Anterior cingulate cortex (tissue), 58 donors: Measurements from ENCODE around the gene TMED9.
"Not testable (repeated sequence)": the region's sequence is repeated elsewhere in the genome, so short reads cannot be mapped to it uniquely, and the experiment has no call there.

ENCODE experiments used
- DNase-seq, 58 donors: peaks; one replicate each; lab custom pipeline; 2025; lab: John Stamatoyannopoulos, UW

The TMED9 gene

DNA sequence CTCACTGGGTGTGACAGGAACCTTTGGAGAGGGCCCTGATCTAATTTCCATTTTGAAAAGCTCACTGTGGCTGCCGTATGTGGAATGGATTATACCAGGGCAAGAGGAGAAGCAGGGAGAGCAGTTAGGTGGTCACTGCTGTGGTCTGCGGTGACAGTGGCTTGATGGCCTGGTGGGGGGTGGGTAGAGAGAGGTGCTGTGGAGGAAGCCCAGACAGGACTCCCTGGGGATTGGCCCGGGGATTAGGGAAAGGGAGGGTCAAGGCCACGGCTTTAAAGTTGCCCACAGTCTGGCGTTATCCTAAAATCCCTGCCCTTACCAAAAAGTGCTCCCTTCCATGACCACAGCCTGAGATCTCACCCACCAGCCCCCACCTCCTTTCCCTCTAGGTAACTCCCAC is 12.7 kb downstream of the TMED9 start:
- DNase-seq = no peak

DNA sequence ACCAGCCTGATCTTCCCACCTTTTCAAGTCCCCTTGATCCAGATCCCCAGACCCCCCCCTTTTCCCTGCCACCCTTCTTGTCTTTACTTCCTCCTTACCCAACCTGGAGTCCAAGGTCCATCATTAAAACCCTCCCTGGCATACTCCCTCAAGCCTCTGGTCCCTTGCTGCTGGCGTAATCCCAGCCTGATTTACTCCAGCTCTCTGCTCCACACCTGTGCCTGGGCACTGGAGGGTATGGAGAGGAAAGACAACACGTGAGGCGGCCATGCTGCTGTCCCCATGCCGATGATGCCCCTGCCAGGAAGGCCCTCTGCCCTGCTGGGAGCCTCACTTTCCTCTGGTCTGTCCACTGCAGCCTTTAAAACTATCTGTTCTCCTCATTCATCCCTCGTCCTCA is 13.1 kb downstream of the TMED9 start:
- DNase-seq = no peak

DNA sequence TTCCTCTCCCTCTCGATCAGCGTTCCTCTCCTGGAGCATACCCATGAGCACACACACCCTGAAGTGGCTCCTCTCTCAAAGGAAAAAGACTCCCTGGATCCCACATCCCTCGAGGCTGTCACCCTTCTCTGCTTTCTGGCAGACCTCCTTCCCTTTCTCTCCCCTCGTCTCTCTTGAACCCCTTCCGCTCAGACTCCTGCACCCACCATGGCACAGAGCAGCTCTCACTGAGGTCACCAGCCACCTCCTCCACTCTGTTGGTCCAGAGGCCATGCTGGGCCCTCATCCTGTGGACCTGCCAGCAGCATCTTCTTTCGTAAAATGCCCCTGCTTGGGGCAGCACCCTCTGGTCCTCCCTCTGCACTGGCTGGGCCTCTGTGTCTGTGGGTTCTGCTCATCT is 13.7 kb downstream of the TMED9 start:
- no peak for DNase-seq

DNA sequence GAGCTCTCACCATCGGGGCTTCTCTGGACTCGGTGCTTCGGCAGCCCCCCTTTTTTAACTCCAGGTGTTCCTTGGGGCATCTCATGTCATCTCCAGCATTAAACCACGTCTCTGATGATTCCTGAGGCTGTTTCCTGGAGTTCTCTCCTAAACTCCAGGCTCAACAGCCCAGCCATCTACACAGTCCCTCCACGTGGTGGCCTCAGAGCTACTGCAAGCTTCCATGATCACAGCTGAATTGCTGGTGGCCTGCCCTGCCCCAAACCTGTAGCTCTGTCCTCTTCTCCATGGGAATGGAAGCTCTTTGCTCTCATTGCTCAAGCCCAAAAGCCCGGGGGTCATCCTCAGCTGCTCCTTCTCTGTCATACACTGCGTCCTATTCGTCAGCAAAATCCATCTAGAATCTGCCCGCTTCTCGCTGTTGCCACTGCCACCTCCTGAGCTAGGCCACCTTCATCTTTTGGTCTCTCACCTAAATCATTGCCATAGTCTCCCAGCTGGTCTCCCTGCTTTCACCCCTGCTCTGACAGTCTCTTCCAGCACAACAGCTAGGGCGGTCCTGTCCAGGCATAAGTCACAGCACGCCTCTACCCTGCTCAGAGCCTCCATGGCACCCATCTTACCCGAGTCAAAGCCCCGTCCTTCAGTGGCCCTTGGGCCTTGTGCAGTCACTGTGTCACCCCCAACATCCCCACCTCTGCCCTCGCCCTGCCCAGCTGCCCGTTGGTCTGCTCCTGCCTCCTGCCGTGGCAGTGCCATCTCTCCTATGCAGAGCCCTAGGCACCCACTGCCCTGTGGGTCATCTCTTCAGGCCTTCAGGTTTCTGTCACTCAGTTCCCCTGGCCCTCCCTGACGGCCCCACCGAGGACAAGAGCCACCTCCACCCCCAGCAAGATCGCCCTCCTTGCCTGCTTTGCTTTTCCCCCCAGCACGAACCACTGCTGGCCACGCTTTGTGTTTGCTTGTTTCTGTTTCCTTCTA is 14.4 kb downstream of the TMED9 start:
- DNase-seq = no peak

DNA sequence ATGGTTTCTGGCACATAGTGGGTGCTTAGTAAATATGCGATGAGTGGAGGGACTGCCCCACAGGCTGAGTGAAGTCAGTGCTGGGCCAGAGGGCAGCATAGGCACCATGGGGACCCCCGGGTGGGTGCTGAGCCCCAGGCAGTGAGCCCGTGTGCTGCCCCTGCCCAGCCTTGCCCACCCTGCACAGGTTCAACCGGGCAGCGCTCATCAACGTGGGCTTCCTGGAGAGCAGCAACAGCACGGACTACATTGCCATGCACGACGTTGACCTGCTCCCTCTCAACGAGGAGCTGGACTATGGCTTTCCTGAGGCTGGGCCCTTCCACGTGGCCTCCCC is 15.1 kb downstream of the TMED9 start:
- DNase-seq = no peak

DNA sequence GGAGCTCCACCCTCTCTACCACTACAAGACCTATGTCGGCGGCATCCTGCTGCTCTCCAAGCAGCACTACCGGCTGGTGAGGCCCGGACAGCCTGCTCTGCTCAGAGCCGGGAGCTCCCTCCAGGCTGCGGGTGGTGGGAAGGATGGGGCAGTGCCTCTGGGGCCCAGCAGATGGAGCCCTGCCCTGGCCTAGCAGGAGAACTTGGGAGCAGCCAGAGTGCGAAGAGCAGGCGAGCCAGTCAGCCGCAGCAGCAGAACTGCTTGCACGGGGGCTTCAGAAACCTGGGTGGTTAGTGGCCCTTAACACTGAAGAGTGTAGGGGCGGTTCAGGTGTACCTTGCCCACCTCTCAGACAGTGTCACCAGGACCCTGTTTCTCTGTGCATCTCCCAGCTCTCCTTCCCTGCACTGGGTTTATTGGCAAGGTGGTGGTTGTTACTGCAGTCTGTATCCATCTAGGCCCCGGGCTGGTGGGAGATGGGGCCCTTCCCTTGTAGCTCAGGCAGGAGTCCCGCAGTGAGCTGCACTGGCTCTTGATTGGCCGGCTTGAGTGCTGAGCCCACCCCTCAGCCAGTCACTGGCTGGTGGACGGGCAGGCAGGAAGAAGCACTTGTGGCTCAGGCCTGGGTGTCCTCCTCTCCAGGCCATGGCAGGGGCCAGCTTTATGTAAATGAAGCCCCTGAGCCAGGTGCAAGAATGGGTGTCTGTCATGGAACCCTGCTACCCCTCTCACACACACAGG is 15.6 kb downstream of the TMED9 start:
- peak in 55 of 58 donors; percentile 10 to 90 (median 55) for DNase-seq

DNA sequence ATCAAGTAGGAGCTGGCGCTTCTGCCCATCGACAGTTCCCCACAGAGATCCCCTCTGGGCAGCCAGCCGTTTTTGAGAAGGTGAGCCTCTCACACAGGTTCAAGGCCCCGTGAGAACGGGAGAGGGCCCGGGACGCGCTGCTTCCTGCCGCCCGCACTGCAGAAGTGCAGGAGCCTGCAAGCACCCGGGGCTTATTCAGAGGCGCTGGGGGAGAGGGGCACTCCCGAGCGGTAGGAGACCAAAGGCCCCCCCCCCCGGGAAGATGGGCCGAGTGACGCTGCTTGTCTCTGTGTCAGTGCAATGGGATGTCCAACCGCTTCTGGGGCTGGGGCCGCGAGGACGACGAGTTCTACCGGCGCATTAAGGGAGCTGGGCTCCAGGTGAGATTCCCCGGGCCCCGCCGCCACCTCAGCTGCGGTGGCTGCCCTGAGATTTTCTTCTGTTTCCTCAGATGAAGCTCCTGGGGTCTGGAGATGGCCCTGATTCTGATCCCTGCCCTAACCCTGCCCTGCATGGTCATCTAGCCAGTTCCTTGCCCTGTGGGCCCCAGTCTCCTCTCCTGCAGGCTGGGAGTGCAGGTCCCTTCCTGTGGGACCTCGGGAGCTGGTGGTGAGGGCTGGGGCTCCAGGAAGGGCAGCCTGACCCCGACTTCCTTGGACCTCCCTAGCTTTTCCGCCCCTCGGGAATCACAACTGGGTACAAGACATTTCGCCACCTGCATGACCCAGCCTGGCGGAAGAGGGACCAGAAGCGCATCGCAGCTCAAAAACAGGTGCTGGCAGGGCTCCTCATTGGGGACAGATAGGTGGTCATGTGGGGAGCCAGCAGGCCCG is 16.5 kb downstream of the TMED9 start:
- DNase-seq = no peak

DNA sequence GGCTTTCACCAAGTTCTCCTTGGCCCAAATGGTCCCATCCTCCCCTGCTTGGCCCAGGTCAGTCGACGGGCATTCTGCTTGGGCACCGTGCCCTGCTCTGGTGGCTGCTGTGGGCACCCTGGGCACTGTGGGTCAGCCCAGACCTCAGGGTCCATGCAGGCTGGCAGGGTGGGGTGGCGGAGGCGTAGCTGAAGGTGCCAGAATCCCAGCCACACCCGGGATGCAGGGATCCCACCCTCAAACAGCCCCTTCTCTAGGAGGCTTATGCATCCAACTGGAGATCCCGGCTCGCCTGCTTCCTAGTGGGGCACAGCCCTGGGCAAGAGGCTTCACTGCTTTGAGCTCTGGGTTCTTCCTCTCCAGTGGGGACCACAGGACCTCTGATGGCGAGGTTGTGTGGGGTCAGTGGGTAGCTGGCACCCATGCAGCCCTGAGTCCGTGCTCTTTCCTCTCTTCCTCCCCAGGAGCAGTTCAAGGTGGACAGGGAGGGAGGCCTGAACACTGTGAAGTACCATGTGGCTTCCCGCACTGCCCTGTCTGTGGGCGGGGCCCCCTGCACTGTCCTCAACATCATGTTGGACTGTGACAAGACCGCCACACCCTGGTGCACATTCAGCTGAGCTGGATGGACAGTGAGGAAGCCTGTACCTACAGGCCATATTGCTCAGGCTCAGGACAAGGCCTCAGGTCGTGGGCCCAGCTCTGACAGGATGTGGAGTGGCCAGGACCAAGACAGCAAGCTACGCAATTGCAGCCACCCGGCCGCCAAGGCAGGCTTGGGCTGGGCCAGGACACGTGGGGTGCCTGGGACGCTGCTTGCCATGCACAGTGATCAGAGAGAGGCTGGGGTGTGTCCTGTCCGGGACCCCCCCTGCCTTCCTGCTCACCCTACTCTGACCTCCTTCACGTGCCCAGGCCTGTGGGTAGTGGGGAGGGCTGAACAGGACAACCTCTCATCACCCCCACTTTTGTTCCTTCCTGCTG is 17.4 kb downstream of the TMED9 start:
- no peak for DNase-seq

DNA sequence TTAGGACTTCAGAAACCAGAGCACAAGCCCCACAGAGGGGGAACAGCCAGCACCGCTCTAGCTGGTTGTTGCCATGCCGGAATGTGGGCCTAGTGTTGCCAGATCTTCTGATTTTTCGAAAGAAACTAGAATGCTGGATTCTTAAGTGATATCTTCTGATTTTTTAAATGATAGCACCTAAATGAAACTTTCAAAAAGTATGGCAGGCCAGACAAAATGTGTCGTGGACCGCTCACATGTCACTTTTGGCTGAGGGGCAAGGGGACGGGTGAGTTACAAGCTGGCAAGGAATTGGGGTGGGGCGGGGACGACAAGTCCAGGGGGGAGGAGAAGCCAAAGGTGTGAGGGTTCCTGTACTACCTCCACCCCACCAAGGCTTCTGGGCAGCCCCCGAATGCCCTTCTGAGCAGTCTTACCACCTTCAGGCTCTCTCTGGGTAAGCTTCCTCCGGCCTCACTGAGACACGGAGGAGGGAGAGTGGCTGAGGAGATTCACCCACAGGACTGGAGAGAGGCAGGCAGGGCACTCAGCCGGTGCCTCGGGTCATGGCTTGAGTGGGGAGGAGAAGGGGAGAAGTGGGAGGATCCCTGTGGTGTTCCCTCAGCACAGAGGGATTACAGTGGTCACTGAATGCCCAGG is 18.2 kb downstream of the TMED9 start:
- DNase-seq = no peak

DNA sequence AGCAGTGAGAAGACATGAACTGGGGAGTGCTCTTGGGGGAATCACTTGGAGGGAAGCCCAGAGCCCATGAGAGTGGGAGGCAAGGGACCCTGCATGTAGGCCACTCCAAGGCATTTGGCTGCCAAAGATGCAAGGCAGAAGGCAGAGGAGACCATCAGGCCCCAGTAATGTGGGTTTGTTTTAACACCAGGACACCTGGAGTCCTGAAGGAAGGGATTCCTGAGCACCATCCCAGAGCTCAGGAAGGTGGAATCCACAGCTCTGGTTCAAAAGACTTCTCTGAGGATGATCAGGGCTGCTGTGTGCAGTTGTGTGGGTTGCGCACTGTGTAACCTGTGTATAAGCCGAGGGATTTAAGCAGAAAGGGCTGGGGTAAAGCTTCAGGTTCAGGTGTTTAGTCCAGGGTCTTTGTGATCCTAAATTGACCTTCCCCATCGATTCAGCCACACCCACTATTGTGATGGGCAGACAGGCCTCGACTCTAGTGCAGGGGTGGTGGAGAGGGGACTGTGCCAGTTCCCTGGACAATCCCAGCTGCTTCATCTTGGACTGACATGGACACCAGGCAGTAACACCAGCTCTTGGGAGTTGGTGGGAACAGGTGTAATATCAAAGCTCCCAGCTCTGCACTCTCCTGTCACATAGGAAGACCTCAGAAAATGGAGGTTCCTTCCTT is 18.9 kb downstream of the TMED9 start:
- no peak for DNase-seq

DNA sequence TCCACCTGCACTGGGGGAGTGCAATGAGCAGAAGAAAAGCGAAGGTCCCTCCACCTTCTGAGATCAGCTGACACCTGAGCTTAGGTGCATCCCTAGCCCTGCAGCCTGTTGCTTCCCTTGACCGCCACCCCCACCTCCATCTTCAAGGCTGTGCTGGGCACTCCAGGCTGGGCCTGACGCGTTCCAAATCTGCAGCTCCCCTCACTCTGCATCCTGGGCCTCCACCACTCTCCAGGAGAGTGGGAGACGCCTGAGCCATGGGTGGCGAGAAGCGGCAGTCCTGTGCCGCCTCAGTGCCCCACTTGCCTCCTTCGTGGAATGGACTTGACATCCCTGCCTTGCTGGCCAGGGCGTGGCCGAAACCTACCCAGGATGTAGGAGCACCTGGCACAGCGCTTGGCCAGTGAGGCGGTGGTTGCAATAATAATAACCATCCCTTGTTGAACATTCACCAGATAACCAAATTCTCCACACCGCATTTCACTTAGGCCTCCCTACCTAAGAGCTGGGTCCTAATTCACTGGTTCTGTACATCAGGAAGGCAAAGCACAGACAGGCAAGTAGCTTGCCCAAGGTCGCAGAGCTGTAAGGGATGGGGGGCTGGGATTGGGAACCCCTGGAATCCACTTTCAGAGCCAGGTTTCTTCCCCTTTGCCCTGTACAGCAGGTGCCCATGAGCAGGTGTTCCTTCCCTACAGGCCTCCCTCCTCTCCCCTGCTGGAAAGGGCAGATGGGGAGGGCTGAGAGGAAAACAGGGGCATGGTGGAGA is 19.6 kb downstream of the TMED9 start:
- no peak for DNase-seq

DNA sequence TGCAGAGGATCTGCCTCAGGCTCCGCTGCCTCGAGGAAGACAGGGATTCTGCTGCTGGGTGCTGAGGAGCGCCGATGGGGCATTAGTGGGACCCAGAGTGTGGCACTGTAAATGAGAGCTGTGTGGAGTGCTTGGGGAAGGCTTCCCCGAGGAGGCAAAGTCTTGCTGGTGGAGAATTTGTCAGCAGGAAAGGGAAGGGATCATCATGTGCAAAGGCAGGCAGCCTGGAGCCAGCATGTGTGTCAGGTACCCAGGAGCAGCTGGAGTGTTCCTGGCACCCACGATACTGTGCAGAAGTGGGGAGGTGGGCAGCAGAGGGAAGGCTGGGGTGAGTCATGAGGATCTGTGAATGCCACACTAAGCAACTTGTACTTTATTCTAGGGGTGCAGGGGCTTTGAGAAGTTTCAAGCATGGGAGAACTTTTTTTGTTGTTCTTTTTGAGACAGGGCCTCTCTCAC is 20.2 kb downstream of the TMED9 start:
- DNase-seq = peak in 1 of 58 donors; percentile 15

DNA sequence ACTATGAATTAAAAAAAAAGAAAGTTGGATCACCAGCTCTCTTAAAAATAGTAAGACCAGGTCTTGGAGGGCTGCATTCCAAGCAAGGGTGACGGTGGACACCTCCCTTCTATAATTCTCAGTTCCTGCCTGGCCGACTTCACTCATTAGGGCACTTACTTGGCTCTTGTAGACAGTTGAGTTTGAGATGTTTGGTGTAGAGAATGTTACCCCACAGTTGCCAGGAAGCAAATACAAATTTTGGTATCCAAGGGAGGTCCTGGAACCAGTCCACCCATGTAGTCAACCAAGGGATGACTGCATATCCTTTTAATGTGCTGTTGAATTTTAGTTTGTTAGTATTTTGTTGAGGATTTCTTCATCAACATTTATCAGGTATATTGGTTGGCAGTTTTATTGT is 28.6 kb downstream of the TMED9 start:
- DNase-seq = no peak

DNA sequence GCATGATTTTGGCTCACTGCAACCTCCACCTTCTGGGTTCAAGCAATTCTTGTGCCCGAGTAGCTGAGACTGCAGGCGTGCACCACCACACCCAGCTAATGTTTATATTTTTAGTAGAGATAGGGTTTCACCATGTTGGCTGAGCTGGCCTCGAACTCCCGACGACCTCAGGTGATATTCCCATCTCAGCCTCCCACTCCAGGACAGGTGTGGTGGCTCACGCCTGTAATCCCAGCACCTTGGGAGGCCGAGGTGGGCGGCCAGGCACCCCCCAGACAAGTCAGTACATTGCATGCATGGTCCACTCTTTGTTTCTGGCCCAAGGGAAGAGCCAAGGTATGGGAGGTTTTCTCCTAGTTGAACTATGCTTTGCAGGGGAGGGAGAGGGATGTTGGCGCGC is 32.2 kb downstream of the TMED9 start:
- DNase-seq = not testable (repeated sequence)

DNA sequence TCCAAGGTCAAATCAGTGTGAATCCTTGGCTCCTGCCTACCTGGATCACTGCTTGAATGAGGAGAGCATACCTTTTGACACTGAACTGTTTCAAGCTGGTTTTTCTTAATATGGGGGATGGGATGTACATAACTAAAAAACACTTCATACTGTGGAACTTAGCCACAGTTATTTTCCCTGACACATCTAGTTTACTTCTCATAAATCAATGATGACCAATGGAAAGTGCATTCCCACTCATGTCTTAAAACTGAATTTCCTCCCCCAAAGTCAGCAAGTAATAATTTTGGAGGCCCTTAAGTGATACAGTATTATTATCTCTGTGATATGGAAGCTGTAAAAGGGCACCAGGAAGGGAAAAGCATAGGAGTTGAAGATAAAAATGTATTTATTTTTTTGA is 38.2 kb downstream of the TMED9 start:
- DNase-seq = not testable (repeated sequence)

DNA sequence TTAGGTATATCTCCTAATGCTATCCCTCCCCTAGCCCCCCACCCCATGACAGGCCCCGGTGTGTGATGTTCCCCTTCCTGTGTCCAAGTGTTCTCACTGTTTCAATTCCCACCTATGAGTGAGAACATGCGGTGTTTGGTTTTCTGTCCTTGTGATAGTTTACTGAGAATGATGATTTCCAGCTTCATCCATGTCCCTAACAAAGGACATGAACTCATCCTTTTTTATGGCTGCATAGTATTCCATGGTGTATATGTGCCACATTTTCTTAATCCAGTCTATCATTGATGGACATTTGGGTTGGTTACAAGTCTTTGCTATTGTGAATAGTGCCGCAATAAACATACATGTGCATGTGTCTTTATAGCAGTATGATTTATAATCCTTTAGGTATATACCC is 42.9 kb downstream of the TMED9 start:
- DNase-seq = not testable (repeated sequence)

DNA sequence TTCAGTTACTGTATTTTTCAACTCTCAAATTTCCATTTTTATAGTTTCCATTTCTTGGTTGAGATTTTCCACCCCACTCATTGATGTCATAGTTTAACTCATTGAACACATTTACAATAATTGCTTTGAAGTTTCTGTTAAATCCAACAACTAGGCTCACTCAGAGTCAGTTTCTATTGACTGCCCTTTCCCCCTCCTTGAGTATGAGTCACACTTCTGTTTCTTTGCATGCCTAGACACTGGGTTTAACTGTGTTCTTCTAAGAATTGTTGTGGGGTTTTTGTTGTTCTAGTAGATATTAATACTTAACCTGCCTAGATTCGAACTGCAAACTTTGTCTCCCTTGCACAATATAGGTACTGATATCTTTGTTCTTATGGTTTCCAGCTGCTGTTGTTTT is 53.5 kb downstream of the TMED9 start:
- not testable (repeated sequence) for DNase-seq
